ENCODE measurements around the gene CDCA3. TPM values are rescaled to one million over a fixed set of nuclear protein-coding genes. Genes with fewer than 3 reads are reported as not detected.

CDCA3 gene
- total and polyA plus RNA-seq, 2 of the 13 experiments (the other 11 are each of a cell fraction or from before 2014, with no cell fraction given) = 32.7 to 56.5 TPM

DNA sequence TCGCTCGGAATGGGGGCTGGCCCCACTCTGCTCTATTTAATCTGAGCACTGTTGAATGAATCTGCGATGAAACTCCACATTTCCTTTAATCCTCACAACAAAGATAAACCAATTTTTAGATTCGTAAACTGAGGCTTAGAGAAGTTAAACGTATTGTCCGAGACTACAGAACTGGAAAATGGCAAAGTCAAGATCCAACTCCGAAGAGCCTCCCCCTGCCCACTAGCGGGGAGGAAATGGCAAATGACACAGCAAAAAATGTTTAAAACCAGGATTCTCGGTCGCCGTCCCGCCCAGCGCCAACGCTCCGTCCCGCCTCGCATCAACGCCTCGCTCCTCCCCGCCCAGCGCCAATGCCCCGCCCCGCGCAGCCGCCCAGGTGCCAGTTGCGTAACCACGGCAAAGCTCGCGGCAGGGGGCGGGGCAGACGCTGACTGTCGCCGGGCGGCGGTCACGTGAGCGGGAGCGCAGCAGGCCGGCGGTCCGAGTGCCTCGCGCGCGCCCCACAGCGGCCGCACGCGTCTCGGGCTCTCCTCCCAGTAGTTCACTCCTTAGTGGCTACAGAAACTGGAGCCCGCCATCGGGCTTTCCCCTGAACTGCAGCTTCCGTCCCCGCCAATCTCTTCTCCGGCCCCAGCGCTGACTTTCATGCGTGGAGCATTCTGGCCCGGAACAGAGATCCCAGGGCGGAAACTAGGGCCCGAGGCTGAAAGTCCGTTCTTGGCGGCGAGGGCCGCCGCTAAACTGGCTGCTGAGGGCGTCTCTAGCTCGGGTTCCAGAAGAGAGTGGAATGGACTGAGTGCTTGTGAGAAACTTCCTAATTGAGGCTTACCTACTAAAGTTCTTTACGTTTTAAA is 39.9 kb upstream of the CDCA3 start (continued):
- TF ChIP-seq, protein P1, sequence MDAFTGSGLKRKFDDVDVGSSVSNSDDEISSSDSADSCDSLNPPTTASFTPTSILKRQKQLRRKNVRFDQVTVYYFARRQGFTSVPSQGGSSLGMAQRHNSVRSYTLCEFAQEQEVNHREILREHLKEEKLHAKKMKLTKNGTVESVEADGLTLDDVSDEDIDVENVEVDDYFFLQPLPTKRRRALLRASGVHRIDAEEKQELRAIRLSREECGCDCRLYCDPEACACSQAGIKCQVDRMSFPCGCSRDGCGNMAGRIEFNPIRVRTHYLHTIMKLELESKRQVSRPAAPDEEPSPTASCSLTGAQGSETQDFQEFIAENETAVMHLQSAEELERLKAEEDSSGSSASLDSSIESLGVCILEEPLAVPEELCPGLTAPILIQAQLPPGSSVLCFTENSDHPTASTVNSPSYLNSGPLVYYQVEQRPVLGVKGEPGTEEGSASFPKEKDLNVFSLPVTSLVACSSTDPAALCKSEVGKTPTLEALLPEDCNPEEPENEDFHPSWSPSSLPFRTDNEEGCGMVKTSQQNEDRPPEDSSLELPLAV (CRISPR knock-in tag; conservative IDR thresholded peaks at IDR 0.05; ENCODE audit: low read depth) = no peak
- TF ChIP-seq, protein P2, sequence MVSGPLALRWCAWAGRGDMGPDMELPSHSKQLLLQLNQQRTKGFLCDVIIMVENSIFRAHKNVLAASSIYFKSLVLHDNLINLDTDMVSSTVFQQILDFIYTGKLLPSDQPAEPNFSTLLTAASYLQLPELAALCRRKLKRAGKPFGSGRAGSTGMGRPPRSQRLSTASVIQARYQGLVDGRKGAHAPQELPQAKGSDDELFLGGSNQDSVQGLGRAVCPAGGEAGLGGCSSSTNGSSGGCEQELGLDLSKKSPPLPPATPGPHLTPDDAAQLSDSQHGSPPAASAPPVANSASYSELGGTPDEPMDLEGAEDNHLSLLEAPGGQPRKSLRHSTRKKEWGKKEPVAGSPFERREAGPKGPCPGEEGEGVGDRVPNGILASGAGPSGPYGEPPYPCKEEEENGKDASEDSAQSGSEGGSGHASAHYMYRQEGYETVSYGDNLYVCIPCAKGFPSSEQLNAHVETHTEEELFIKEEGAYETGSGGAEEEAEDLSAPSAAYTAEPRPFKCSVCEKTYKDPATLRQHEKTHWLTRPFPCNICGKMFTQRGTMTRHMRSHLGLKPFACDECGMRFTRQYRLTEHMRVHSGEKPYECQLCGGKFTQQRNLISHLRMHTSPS (CRISPR knock-in tag; IDR thresholded peaks at IDR 0.05; ENCODE audit: low read depth) = peak; percentile 63; the same call in 1 of the 2 replicates
- TF ChIP-seq CENPX (CRISPR knock-in tag; IDR thresholded peaks at IDR 0.05) (no peak), CHCHD3 (CRISPR knock-in tag; IDR thresholded peaks at IDR 0.05) (no peak), RBFOX2 (IDR thresholded peaks at IDR 0.05; ENCODE audit: low read depth, low read length) (peak; percentile 85), TEF (CRISPR knock-in tag; IDR thresholded peaks at IDR 0.05) (peak; percentile 95), SETDB1 (CRISPR knock-in tag; IDR thresholded peaks at IDR 0.05; ENCODE audit: borderline replicate concordance) (no peak), CBX2 (IDR thresholded peaks at IDR 0.05; ENCODE audit: low read depth, low read length) (no peak), CBX2 (CRISPR knock-in tag; IDR thresholded peaks at IDR 0.05; ENCODE audit: low read depth) (no peak), ZNF331 (CRISPR knock-in tag; IDR thresholded peaks at IDR 0.05) (peak; percentile 76), SOX6 (IDR thresholded peaks at IDR 0.05) (no peak), SOX6 (CRISPR knock-in tag; IDR thresholded peaks at IDR 0.05) (peak; percentile 59; the same call in 1 of the 2 replicates), KAT2B (IDR thresholded peaks at IDR 0.05; ENCODE audit: borderline replicate concordance, low read depth, low read length) (no peak), SMAD3 (CRISPR knock-in tag; IDR thresholded peaks at IDR 0.05) (peak; percentile 42; the same call in 1 of the 2 replicates), ZNF496 (CRISPR knock-in tag; IDR thresholded peaks at IDR 0.05; ENCODE audit: insufficient replicate concordance) (no peak), ZNF839 (CRISPR knock-in tag; IDR thresholded peaks at IDR 0.05; ENCODE audit: borderline replicate concordance) (no peak), ZNF777 (CRISPR knock-in tag; IDR thresholded peaks at IDR 0.05) (no peak; the same call in 1 of the 2 replicates), SALL1 (CRISPR knock-in tag; IDR thresholded peaks at IDR 0.05) (peak; percentile 93), ZNF34 (CRISPR knock-in tag; IDR thresholded peaks at IDR 0.05; ENCODE audit: borderline replicate concordance) (no peak), TCF7L2 (IDR thresholded peaks at IDR 0.05; ENCODE audit: low read depth, low read length) (no peak), ATF7 (IDR thresholded peaks at IDR 0.05) (no peak), ATF7 (CRISPR knock-in tag; IDR thresholded peaks at IDR 0.05) (no peak; the same call in 1 of the 2 replicates), MYC (CRISPR knock-in tag; IDR thresholded peaks at IDR 0.05; ENCODE audit: borderline replicate concordance) (peak; percentile 88), ZSCAN25 (CRISPR knock-in tag; IDR thresholded peaks at IDR 0.05) (peak; percentile 75; the same call in 1 of the 2 replicates), ZNF713 (CRISPR knock-in tag; IDR thresholded peaks at IDR 0.05) (peak; percentile 59; the same call in 1 of the 2 replicates), HOXA9 (CRISPR knock-in tag; IDR thresholded peaks at IDR 0.05; ENCODE audit: borderline replicate concordance) (peak; percentile 48; the same call in 1 of the 2 replicates)
- TF ChIP-seq, protein P3, sequence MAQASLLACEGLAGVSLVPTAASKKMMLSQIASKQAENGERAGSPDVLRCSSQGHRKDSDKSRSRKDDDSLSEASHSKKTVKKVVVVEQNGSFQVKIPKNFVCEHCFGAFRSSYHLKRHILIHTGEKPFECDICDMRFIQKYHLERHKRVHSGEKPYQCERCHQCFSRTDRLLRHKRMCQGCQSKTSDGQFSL (CRISPR knock-in tag; IDR thresholded peaks at IDR 0.05) = no peak

Measured in HepG2 (cell line).